Melanocyte of skin (primary cell): ENCODE measurements around the gene SMYD2. TPM values are rescaled to one million over a fixed set of nuclear protein-coding genes. Genes with fewer than 3 reads are reported as not detected.

ENCODE experiments used
- total RNA-seq, 2 donors: library from RNA; depleted of rRNA; stranded (reverse); fragments of >200 nt; gene quantifications; 2 replicates each; pipeline ENCODE4 v1.2.3, GENCODE V29; 2012

Gene SMYD2
- total RNA-seq = 10 to 100 TPM; 34.8 to 53.3 TPM

GRCh38 chr1:214281021-214281719, at the start of gene SMYD2:
SMYD2 (plus strand) TSS chr1:214281159; CDS start chr1:214281255, 96 bp downstream.

